Progenitor cell of endocrine pancreas (in vitro differentiated cells): ENCODE measurements around the gene MTHFS. TPM values are rescaled to one million over a fixed set of nuclear protein-coding genes. Genes with fewer than 3 reads are reported as not detected.

Experiments
- DNase-seq: peaks from one replicate; pipeline ENCODE4 v3.0.0; 2021; ENCODE audit warnings: low spot score; ENCODE audit not compliant: unreplicated experiment
- H3K27ac Mint-ChIP-seq: 2 replicates; pipeline ENCODE4 v1.8.0; 2021; ENCODE audit warnings: mild to moderate bottlenecking, moderate library complexity, mixed read lengths
- H3K27me3 Mint-ChIP-seq: 2 replicates; pipeline ENCODE4 v1.8.0; 2021; ENCODE audit warnings: mixed read lengths
- H3K36me3 Mint-ChIP-seq: 2 replicates; pipeline ENCODE4 v1.8.0; 2022; ENCODE audit warnings: mixed read lengths; ENCODE audit not compliant: insufficient read depth
- H3K4me1 Mint-ChIP-seq: 2 replicates; pipeline ENCODE4 v1.8.0; 2021; ENCODE audit warnings: low read depth, mixed read lengths
- H3K4me3 Mint-ChIP-seq: 2 replicates; pipeline ENCODE4 v1.8.0; 2021; ENCODE audit warnings: low read depth, mild to moderate bottlenecking, moderate library complexity, mixed read lengths
- H3K9me3 Mint-ChIP-seq: 2 replicates; pipeline ENCODE4 v1.8.0; 2021; ENCODE audit warnings: low read depth, mixed read lengths
- CTCF ChIP-seq: fragments of 200-600 bp; sonication (generic); IDR thresholded peaks from one replicate; pipeline ENCODE4 v1.5.0; 2021; ENCODE audit warnings: antibody characterized with exemption, mild to moderate bottlenecking; ENCODE audit not compliant: unreplicated experiment
- total RNA-seq: library from RNA; stranded (reverse); gene quantifications from 2 replicates; pipeline ENCODE4 v1.2.1, GENCODE V29; 2021

MTHFS gene
- total RNA-seq, 1 donor from 2014 or later, result 33.6 TPM

- H3K4me3 Mint-ChIP-seq, result no peak overlapping the region
- H3K4me1 Mint-ChIP-seq, result peaks cover 2% of the 10 kb centered on the region
- no peak overlapping the region for H3K27ac Mint-ChIP-seq
- no peaks in the 10 kb centered on the region for H3K27me3 Mint-ChIP-seq
- DNase-seq, result no peak
- no peak for TF ChIP-seq CTCF
- H3K36me3 Mint-ChIP-seq, result peaks cover 80% of the 10 kb centered on the region
- H3K9me3 Mint-ChIP-seq, result peaks cover 43% of the 10 kb centered on the region
Measured at GRCh38 chr15:79878078-79878705, 18.6 kb downstream of the MTHFS start.

- Mint-ChIP-seq H3K4me1 (peaks cover 2% of the 10 kb centered on the region), H3K36me3 (peaks cover 82% of the 10 kb centered on the region), H3K9me3 (peaks cover 47% of the 10 kb centered on the region), H3K4me3 (no peak overlapping the region), H3K27me3 (no peaks in the 10 kb centered on the region), H3K27ac (no peak overlapping the region)
- TF ChIP-seq CTCF, result no peak
- DNase-seq, result no peak
Measured at GRCh38 chr15:79875213-79875612, 21.6 kb downstream of the MTHFS start.

GRCh38 chr15:79874242-79874641, 22.6 kb downstream of the MTHFS start:
- Mint-ChIP-seq H3K27ac (peak overlapping the region; percentile 3), H3K4me3 (no peak overlapping the region), H3K9me3 (peaks cover 42% of the 10 kb centered on the region), H3K27me3 (no peaks in the 10 kb centered on the region), H3K36me3 (peaks cover 76% of the 10 kb centered on the region), H3K4me1 (peaks cover 2% of the 10 kb centered on the region)
- no peak for DNase-seq
- no peak for TF ChIP-seq CTCF

- H3K4me3 Mint-ChIP-seq, result no peak overlapping the region
- no peak for DNase-seq
- H3K27me3 Mint-ChIP-seq, result no peaks in the 10 kb centered on the region
- H3K4me1 Mint-ChIP-seq, result peaks cover 11% of the 10 kb centered on the region
- peaks cover 30% of the 10 kb centered on the region for H3K9me3 Mint-ChIP-seq
- H3K36me3 Mint-ChIP-seq, result peaks cover 63% of the 10 kb centered on the region
- no peak overlapping the region for H3K27ac Mint-ChIP-seq
- no peak for TF ChIP-seq CTCF
Measured at GRCh38 chr15:79872358-79873017, 24.3 kb downstream of the MTHFS start.

GRCh38 chr15:79868554-79868953, 28.3 kb downstream of the MTHFS start:
- no peak overlapping the region for H3K4me3 Mint-ChIP-seq
- peaks cover 20% of the 10 kb centered on the region for H3K4me1 Mint-ChIP-seq
- H3K27ac Mint-ChIP-seq, result no peak overlapping the region
- no peaks in the 10 kb centered on the region for H3K27me3 Mint-ChIP-seq
- H3K36me3 Mint-ChIP-seq, result peaks cover 36% of the 10 kb centered on the region
- DNase-seq, result no peak
- TF ChIP-seq CTCF, result no peak
- H3K9me3 Mint-ChIP-seq, result peaks cover 6% of the 10 kb centered on the region
